ENCODE measurements around the gene ODF2L.
"Not testable (repeated sequence)": the region's sequence is repeated elsewhere in the genome, so short reads cannot be mapped to it uniquely, and the experiment has no call there.

ODF2L gene

DNA sequence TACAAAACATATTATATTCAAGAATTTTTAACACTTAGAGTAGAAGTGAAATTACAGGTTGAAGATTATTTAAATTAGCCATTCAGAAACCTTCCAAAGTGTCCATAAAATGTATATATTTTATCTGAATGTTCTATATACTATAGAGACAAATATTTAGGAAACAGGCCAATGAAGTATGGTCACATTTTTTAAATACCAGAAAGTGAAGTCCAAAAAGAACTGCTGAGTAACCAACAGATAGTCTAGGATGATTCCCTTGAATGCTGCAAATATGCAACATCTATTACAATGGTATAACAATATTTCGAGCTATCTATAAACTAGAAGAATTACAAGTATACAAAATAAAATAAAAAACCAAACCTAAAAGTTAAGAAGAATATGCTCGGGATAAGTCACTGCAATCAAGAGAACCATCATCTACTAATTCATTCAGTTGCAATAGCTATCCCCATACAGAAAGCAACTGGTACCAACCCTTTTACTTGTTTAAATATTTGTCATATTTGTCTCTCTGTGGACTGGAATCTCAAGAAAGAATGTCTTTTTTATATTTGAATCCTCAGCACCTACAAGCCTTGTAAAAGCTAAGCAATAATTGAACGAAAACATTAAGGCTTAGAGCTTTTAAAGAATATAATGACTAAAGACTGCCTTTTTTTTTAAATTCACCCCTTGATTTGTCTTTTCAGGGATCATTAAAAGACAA lies 8.1 kb downstream of the ODF2L start:
- DNase-seq (ENCODE audit: low spot score), result no peak

DNA sequence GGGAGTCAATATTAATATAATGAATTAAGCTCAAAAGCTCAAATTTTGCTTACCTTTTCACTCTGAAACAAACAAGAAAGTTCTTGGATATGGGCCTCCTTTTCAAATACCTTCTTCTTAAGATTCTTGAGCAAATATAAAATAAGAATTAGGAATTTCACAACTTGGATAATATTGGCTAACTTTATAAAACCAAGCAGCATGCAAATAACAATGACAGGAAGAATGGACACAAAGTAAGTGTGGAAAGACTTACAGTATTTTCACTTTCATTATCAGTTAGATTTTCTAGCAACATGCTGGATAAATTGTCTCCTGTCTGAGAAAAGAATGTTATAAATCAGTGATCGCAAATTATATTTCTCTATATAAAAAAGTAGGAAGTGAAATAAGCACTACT lies 13.2 kb downstream of the ODF2L start:
- no peak for DNase-seq (ENCODE audit: low spot score)

DNA sequence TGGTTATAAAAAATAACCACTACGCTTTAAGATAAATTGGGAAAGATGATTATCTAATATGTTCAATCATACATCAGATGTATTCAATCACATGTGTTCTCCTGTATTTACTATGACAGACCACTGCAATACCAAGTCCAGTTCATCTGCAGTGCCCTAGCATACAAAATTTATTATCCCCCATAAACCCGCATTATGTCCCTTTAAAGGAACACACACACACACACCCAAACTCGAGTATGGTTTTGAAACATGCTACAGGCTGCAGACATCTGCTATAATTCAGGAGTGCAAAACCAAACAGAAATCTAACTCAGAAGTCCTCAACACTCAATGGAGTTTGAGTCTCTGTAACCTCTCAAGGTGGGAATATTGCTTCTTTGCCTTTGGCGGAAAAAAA lies 14.9 kb downstream of the ODF2L start:
- no peak for DNase-seq (ENCODE audit: low spot score)

- peak; percentile 70 for DNase-seq (ENCODE audit: low spot score)
These were observed 15.8 kb downstream of the ODF2L start for GRCh38 chr1:86380257-86380861.

- no peak for DNase-seq (ENCODE audit: low spot score)
These were observed 17.3 kb downstream of the ODF2L start for GRCh38 chr1:86378813-86379212.

- DNase-seq (ENCODE audit: low spot score), result no peak
These were observed 18.8 kb downstream of the ODF2L start for GRCh38 chr1:86377341-86377740.

DNA sequence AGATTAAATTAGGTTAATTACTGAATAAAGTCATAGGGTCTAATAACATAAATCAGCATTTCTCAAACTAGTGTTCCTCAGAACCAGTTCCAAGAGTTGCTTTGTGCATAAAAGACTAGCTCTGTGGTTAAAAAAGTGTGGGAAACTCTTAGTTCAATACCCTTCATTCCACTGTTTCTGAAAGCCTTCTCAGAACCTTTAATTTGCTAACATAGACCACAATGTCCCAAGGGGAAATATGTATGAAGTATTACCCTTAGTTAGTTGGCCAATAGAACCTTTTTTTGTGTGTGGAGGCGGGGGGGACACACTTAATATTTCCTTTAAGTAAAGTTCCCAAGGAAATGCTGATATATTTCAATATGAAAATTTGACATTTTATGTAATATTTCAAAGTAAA lies 20.4 kb downstream of the ODF2L start:
- no peak for DNase-seq (ENCODE audit: low spot score)

DNA sequence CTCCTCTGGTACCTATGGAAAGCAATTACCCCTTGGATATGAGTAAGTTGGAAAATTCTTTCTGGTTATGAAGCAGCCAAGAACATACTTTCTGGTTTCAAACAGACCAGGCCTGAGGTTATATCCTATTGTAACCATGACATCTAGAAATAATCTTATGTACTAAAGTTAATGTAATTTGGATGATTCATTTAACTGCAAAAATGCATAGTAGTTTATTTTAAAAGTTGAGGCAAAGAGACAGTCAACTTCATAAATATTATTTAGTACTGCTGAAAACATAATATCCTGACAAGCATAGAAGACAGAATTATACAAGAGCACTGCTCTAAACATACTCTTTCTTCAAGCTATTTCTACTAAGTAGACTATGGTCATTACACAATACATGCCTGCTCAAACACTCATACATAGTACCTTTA lies 25.5 kb downstream of the ODF2L start:
- no peak for DNase-seq (ENCODE audit: low spot score)

GRCh38 chr1:86365896-86366295 lies 30.2 kb downstream of the ODF2L start:
- DNase-seq (ENCODE audit: low spot score), result no peak

- DNase-seq (ENCODE audit: low spot score), result no peak
These were observed 33.3 kb downstream of the ODF2L start for GRCh38 chr1:86362807-86363206.

- DNase-seq (ENCODE audit: low spot score), result no peak
These were observed 38.3 kb downstream of the ODF2L start for GRCh38 chr1:86357796-86358195.

DNA sequence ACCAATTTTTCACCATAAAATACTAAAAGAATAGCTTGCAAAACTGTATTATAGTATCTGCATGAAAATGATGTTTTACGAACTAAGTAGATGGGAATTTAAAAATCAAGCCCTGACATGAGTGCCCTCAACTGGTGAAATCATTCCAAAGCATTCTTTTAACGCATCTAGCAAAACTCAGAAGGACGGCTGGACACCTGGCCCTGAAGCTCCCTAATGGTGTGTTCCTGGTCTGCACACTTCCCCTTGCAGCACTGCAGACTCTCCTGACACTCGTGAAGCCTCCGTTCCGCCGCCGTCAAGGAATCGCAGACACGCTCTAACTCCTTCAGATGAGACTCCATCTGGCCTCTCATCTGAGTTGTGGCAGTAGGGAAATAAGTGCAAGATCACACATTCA lies 39.9 kb downstream of the ODF2L start:
- no peak for DNase-seq (ENCODE audit: low spot score)

DNA sequence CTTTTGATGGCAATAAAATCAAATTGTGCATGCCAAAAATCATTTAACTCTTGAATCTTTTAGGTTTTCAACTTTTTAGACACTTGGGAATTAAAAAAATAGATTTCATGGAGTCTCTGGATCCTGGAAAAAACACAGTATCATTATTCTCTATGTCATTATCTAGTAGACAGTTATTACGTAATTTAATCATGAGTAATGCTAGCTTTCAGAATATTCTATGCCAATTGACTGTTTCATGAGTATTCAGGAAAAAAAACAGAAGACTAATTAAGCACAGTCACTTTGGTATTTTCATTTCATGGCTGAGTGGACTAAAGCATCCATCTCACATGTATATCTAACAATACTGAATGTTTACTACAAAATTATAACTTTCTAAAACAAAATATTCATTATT lies 44.0 kb downstream of the ODF2L start:
- no peak for DNase-seq (ENCODE audit: low spot score)

- DNase-seq (ENCODE audit: low spot score), result not testable (repeated sequence)
These were observed 45.9 kb downstream of the ODF2L start for GRCh38 chr1:86350230-86350629.

DNA sequence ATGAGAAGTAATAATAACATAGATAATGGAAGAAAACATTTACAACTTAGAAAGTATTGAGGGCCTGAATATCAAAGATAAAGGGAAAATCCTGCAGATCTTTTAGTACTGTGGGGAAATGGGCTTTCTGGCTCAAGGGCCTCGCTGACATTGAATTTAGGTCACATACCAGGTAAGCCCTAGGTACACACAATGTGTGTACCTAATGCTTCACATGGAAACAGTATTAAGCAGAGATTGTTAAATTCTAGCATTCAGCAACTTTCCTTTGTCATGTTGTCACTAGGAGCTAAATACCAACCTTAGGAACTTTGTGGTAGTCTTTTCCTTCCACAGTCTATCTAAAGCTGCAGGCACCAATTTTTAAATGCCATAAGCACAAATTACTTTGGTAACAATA lies 49.7 kb downstream of the ODF2L start:
- DNase-seq (ENCODE audit: low spot score), result no peak

DNA sequence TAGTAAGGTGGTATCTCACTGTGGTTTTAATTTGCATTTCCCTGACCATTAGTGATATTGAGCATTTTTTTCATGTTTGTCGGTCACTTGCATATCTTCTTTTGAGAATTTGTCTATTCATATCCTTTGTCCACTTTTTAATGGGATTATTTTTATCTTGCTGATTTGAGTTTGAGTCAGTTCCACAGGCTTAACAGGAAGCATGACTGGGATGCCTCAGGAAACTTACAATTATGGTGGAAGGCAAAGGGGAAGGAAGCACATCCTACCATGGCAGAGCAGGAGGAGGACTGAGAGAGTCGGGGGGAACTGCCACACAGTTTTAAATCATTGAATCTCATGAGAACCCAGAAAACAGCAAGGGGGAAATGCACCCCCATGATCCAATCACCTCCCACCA lies 51.1 kb downstream of the ODF2L start:
- no peak for DNase-seq (ENCODE audit: low spot score)

- no peak for DNase-seq (ENCODE audit: low spot score)
These were observed 56.2 kb downstream of the ODF2L start for GRCh38 chr1:86339906-86340305.

DNA sequence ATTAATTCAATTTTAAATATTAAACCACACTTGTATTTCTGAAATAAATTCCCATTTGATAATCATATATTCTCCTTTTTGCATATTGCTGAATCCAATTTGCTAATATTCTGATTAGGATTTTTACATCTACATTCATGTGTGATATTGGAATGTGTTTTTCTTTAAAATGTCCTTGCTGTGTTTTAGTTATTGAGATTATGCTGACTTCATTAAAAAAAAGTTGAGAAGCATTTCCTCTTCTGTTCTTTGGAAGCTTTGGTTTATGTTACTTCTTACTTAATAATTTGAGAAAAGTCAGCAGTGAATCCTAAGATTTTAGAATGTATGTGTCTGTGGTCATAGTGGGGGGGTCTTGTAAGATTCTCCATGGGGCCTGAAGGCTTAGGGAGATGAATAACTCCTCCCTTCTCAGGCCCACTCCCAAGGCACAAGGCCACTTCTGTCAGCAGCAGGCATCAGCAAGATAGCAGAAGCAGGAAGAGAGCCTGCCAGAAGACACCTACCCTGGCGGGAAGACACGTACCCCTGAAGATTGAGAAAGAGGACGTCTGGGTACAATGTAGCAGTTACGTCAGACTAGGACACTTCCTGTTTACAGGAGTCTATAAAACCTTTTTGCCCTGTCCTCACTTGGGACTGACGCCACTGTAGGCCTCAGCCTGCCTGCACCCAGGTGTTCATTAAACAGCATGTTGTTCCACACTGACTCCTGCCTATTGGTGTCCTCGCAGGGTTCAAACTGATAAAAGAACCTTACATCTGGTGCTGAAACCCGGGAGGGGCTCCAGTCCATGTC lies 56.9 kb downstream of the ODF2L start:
- no peak for DNase-seq (ENCODE audit: low spot score)

DNA sequence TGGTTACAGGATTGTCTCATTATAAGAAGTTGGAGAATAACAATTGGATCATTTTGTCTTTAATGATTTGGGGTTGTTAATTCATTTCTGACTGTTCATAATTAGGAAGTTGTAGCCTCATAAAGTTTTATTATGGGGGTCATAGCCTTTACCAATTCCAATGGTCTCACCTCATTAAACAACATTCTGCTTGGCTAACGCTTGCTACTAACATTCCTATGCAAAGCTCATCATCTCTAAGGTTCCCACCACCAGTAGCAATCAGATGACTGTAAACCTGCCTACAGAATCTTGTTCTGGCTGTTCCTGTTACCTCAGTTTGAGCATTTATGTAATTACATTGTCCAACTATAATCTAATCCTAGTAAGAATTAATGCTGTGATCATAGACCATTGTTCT lies 60.2 kb downstream of the ODF2L start:
- no peak for DNase-seq (ENCODE audit: low spot score)

- DNase-seq (ENCODE audit: low spot score), result no peak
These were observed 70.9 kb downstream of the ODF2L start for GRCh38 chr1:86325264-86325663.

DNA sequence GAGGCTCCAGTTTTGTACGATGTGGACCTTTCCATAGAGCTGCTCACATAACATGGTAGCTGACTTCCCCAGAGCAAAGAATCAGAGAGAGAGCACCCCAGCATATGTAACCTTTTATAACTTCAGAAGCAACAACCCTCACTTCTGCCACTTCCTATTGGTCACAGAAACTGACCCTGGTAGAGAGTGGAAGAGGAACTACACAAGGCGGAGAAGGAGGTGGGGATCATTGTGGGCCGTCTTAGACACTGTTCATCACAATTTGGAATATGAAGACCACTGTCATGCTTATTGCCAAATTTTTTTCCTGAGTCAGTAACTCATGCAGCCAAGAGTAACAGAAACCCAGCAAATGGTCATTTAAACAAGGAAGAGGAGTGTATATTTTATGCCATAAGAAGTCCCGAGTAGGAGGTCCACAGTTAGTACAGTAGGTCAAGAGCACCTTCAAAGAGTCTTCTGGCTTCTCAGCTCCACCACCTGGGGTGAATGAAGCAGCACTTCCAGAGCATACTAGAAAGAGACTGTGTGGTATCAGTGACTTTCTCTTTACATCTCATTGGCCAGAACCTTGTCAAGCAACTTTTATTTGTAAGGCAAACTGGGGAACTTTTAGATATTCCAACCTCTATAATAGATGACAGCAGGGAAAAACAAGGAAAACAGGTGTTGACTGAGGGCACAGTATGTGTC lies 71.8 kb downstream of the ODF2L start:
- DNase-seq (ENCODE audit: low spot score), result no peak

DNA sequence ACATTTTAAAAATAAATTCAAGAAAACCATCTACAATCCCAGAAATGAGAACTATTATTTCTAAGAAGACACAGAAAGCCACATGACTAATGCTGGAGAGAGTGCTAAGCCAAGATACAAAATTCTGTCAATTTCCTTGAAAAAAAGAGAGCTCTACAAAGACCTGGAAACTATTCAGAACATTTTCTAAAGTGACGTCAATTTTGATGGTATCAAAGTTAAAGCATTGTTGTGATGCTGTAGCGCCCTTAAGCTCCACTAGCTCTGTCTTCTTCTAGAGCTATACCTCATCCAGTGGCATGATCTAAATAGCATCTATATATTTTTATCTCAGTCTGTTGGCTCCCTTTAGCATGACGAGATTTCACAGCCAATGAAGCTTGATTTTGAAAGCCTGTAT lies 73.9 kb downstream of the ODF2L start:
- DNase-seq (ENCODE audit: low spot score), result no peak

GRCh38 chr1:86318436-86318835 lies 77.7 kb downstream of the ODF2L start:
- DNase-seq (ENCODE audit: low spot score), result no peak
